Liver (tissue), 3 donors: ENCODE results near the gene CFAP54.

Source experiments
- FOXA1 ChIP-seq: IDR thresholded peaks from 2 replicates; pipeline ENCODE4 v1.6.1; 2016; ENCODE audit warnings: antibody characterized with exemption
- HNF4A ChIP-seq, 2 donors: conservative IDR thresholded peaks; 2 replicates each; pipeline ENCODE4 v1.6.1; 2016; ENCODE audit warnings: antibody characterized with exemption in 2 of 2, mild to moderate bottlenecking in 2 of 2
- HNF4G ChIP-seq: IDR thresholded peaks from 2 replicates; pipeline ENCODE4 v1.6.1; 2016; ENCODE audit warnings: antibody characterized with exemption
- JUND ChIP-seq, 2 donors: IDR thresholded peaks; 2 replicates each; pipeline ENCODE4 v1.6.1; 2016; ENCODE audit warnings: antibody characterized with exemption in 2 of 2
- RAD21 ChIP-seq, 2 donors: IDR thresholded peaks; 2 replicates each; pipeline ENCODE4 v1.6.1; 2016; ENCODE audit warnings: antibody characterized with exemption in 2 of 2, mild to moderate bottlenecking in 2 of 2
- RXRA ChIP-seq, 2 donors: IDR thresholded peaks; 2 replicates each; pipeline ENCODE4 v1.6.1; 2017 to 2018; ENCODE audit warnings: antibody characterized with exemption in 2 of 2, mild to moderate bottlenecking in 1 of 2
- SP1 ChIP-seq: IDR thresholded peaks from 2 replicates; pipeline ENCODE4 v1.6.1; 2018; ENCODE audit warnings: antibody characterized with exemption, mild to moderate bottlenecking
- TAF1 ChIP-seq: conservative IDR thresholded peaks from 2 replicates; pipeline ENCODE4 v1.6.1; 2016; ENCODE audit warnings: antibody characterized with exemption, mild to moderate bottlenecking
- YY1 ChIP-seq: IDR thresholded peaks from 2 replicates; pipeline ENCODE4 v1.6.1; 2016; ENCODE audit warnings: antibody characterized with exemption, mild to moderate bottlenecking
- TF ChIP-seq, protein P1 (sequence below): fragments of 150-350 bp; IDR thresholded peaks from 2 replicates; pipeline ENCODE4 v1.5.1; 2017; ENCODE audit warnings: improper control_type of control experiment, low read depth, low read length; ENCODE audit not compliant: missing input control
- TF ChIP-seq, protein P2 (sequence below): IDR thresholded peaks from 2 replicates; pipeline ENCODE4 v1.6.1; 2016; ENCODE audit warnings: antibody characterized with exemption
- TF ChIP-seq, protein P3 (sequence below): IDR thresholded peaks from 2 replicates; pipeline ENCODE4 v1.6.1; 2016; ENCODE audit warnings: antibody characterized with exemption
- TF ChIP-seq, protein P4 (sequence below): IDR thresholded peaks from 2 replicates; pipeline ENCODE4 v1.6.1; 2016; ENCODE audit warnings: antibody characterized with exemption
- TF ChIP-seq, protein P5 (sequence below): IDR thresholded peaks from 2 replicates; pipeline ENCODE4 v1.6.1; 2016; ENCODE audit warnings: antibody characterized with exemption, mild to moderate bottlenecking
- donor health status: healthy.
- donor health status: healthy.

DNA sequence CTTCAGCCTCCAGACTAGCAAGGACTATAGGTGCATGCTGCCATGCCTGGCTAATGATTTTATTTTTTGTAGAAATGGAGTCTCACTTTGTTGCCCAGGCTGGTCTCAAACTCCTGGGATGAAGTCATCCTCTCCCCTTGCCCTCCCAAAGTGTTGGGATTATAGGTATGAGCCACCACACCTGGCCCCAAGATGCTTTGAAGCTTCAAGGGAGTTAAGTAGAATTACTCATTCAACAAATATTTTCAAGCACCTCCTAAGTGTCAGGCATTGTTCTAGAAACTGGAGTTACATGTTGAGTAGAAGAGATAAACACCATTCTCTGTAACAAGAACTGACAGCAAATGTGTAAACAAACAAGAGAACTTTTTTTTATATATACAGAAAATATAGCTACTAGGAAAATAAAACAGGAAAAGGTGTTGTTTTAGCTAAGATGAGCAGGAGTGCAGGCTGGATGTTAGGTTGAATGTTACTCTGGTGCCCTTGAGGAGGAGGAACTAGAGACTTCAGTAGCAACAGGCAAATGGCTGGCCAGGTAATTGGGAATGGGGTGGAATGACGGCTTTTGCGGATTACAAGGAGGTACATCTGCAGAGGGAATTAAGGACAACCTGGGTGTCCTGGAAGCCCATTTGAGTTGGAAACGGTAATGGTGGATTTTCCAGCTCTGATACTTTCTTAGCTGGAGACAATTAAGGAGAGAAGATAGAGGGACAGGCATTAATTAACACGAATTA, 32.0 kb upstream of the CFAP54 start:
- TF ChIP-seq, protein P1, sequence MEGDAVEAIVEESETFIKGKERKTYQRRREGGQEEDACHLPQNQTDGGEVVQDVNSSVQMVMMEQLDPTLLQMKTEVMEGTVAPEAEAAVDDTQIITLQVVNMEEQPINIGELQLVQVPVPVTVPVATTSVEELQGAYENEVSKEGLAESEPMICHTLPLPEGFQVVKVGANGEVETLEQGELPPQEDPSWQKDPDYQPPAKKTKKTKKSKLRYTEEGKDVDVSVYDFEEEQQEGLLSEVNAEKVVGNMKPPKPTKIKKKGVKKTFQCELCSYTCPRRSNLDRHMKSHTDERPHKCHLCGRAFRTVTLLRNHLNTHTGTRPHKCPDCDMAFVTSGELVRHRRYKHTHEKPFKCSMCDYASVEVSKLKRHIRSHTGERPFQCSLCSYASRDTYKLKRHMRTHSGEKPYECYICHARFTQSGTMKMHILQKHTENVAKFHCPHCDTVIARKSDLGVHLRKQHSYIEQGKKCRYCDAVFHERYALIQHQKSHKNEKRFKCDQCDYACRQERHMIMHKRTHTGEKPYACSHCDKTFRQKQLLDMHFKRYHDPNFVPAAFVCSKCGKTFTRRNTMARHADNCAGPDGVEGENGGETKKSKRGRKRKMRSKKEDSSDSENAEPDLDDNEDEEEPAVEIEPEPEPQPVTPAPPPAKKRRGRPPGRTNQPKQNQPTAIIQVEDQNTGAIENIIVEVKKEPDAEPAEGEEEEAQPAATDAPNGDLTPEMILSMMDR = no peak
- TF ChIP-seq YY1 (no peak), JUND (IDR thresholded peaks at IDR 0.05) (no peak), HNF4A (conservative IDR thresholded peaks at IDR 0.05) (no peak), TAF1 (no peak), FOXA1 (no peak), RXRA (IDR thresholded peaks at IDR 0.05) (no peak), RAD21 (IDR thresholded peaks at IDR 0.05) (no peak), SP1 (no peak), HNF4G (no peak)
- TF ChIP-seq, protein P2, sequence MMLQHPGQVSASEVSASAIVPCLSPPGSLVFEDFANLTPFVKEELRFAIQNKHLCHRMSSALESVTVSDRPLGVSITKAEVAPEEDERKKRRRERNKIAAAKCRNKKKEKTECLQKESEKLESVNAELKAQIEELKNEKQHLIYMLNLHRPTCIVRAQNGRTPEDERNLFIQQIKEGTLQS = no peak
- TF ChIP-seq, protein P3, sequence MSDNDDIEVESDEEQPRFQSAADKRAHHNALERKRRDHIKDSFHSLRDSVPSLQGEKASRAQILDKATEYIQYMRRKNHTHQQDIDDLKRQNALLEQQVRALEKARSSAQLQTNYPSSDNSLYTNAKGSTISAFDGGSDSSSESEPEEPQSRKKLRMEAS = no peak
- TF ChIP-seq, protein P4, sequence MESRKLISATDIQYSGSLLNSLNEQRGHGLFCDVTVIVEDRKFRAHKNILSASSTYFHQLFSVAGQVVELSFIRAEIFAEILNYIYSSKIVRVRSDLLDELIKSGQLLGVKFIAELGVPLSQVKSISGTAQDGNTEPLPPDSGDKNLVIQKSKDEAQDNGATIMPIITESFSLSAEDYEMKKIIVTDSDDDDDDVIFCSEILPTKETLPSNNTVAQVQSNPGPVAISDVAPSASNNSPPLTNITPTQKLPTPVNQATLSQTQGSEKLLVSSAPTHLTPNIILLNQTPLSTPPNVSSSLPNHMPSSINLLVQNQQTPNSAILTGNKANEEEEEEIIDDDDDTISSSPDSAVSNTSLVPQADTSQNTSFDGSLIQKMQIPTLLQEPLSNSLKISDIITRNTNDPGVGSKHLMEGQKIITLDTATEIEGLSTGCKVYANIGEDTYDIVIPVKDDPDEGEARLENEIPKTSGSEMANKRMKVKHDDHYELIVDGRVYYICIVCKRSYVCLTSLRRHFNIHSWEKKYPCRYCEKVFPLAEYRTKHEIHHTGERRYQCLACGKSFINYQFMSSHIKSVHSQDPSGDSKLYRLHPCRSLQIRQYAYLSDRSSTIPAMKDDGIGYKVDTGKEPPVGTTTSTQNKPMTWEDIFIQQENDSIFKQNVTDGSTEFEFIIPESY = no peak
- TF ChIP-seq, protein P5, sequence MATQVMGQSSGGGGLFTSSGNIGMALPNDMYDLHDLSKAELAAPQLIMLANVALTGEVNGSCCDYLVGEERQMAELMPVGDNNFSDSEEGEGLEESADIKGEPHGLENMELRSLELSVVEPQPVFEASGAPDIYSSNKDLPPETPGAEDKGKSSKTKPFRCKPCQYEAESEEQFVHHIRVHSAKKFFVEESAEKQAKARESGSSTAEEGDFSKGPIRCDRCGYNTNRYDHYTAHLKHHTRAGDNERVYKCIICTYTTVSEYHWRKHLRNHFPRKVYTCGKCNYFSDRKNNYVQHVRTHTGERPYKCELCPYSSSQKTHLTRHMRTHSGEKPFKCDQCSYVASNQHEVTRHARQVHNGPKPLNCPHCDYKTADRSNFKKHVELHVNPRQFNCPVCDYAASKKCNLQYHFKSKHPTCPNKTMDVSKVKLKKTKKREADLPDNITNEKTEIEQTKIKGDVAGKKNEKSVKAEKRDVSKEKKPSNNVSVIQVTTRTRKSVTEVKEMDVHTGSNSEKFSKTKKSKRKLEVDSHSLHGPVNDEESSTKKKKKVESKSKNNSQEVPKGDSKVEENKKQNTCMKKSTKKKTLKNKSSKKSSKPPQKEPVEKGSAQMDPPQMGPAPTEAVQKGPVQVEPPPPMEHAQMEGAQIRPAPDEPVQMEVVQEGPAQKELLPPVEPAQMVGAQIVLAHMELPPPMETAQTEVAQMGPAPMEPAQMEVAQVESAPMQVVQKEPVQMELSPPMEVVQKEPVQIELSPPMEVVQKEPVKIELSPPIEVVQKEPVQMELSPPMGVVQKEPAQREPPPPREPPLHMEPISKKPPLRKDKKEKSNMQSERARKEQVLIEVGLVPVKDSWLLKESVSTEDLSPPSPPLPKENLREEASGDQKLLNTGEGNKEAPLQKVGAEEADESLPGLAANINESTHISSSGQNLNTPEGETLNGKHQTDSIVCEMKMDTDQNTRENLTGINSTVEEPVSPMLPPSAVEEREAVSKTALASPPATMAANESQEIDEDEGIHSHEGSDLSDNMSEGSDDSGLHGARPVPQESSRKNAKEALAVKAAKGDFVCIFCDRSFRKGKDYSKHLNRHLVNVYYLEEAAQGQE = no peak
